Islet precursor cell (in vitro differentiated cells): ENCODE data around the gene IGF1R.

ENCODE experiments used
- DNase-seq: peaks from one replicate; pipeline ENCODE4 v3.0.0-alpha.2; 2018

Gene IGF1R

DNA sequence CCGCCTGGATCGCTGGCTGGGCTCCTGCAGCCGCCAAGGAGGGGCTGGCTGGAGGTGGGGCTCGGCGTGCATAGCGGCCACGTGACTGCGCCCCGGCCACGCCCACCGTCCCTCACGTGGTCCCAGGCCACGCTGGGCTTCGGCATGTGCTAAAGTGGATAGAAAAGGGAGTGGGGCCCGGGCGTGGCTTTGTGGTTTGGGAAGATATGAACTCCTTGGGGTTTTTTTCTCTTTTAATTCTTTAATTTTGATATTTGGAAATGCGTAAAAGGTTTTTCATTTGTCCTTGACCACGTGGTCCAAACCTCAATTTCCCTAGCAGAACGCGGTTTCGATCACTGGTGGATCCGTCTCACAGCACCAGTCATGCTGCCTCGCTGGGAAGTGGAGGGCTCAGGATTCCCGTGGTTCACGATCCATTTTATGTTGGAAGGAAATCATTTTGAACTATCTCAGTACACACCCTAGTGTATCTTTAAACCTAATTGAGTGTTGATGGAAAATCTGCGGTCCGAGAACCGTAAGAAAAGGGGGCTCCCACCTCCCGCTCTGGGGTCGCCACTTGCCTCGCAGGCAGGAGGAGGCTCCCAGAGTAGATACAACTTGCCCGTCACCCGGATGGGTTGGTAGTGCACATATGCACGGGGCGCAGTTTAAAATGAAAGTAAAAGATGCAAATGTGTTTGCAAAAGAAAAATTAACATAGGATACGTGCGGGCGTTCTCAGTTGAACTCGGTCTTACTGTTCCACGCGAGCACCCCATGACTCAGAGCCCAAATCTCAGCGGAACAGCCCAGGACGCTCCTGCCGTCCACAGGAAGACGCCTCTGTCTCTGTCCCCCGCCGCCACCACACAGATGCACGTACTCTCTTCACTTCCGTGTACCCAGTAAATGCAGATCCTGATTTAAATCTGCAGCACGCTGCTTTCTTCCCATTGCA, 217.3 kb downstream of the IGF1R start:
- no peak for DNase-seq

DNA sequence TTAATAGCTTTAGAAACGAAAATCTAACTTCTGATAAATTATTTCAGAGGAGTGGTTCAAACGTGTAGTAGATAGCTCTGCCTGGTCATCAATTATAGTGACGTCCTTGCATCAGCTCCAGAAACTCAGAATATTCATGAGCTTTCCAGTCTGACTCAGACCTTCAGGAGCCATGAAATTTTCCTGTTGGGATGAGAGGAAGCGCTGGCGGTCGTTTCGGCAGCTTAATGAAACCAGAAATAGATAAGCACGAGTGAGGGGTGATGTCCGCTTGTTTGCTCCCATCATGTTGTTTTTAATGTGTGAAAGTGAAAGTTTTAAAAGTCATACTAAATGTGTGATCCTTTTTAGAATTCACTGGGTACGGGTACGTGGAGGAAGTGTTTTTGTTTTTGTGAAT, 218.2 kb downstream of the IGF1R start:
- no peak for DNase-seq

DNA sequence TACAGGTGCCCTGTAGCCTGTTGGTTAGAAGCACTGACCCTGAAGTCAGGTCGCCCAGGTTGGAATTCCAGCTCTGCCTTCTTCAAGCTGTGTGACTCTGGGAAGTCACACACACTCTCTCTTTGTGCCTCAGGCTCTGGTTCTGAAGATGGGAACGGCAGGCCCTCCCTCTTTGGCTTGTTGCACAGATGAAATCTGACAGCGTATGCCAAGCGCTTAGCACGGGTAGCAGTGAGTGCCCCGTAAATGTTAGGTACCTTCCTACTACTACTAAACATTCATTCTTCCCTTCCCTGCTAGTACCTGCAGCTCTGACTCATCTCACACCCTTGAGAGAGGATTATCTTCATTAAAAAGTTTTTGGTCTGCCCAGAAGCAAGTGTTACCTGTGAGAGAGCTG, 220.2 kb downstream of the IGF1R start:
- peak; percentile 70 for DNase-seq

GRCh38 chr15:98870788-98871187, 222.4 kb downstream of the IGF1R start:
- DNase-seq: no peak

GRCh38 chr15:98872774-98873173, 224.4 kb downstream of the IGF1R start:
- DNase-seq: no peak

GRCh38 chr15:98873441-98874218, 225.3 kb downstream of the IGF1R start:
- peak; percentile 83 for DNase-seq

DNA sequence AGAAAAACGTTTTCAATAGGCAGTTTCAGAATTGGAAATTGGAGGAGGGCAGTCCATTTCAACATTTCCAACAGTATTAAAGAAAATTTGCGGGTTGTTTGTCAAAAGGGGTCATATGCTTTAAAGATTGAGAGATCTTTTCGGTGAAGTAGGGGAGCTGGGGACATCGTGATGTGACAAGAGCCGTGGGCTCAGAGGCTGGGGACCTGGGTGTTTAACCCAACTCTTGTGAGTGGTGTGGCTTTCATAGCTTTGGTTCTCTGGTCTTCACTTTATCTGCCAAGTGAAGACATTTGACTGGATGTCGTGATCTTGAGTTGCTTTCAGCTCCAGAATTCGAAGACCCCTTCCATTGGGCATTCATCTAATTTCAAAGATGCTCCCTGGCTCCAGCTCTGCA, 226.0 kb downstream of the IGF1R start:
- DNase-seq: no peak

DNA sequence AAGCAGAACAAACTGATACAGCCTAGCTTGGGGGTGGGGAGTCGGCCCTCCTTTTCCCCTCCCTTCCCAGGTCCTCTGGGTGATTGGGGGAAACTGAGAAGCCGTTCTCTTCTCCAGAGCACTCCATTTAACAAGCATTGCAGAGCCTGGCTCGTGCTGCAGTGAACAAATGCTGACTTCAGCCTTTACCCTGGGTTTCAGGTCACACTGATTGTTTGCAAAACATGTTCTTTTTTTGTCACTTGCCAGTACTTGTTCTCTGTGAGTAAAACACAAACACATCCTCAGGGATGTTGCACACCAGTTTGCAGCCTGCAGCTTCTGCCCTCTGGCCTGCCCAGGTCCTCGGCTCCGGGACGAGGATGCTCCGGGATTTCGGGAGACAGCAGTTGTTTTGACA, 226.4 kb downstream of the IGF1R start:
- no peak for DNase-seq

GRCh38 chr15:98875309-98875708, 227.0 kb downstream of the IGF1R start:
- DNase-seq: no peak

- no peak for DNase-seq
Measured at GRCh38 chr15:98876451-98877369, 228.4 kb downstream of the IGF1R start.

- DNase-seq: no peak
Measured at GRCh38 chr15:98878172-98878571, 229.8 kb downstream of the IGF1R start.

GRCh38 chr15:98878862-98879261, 230.5 kb downstream of the IGF1R start:
- no peak for DNase-seq

DNA sequence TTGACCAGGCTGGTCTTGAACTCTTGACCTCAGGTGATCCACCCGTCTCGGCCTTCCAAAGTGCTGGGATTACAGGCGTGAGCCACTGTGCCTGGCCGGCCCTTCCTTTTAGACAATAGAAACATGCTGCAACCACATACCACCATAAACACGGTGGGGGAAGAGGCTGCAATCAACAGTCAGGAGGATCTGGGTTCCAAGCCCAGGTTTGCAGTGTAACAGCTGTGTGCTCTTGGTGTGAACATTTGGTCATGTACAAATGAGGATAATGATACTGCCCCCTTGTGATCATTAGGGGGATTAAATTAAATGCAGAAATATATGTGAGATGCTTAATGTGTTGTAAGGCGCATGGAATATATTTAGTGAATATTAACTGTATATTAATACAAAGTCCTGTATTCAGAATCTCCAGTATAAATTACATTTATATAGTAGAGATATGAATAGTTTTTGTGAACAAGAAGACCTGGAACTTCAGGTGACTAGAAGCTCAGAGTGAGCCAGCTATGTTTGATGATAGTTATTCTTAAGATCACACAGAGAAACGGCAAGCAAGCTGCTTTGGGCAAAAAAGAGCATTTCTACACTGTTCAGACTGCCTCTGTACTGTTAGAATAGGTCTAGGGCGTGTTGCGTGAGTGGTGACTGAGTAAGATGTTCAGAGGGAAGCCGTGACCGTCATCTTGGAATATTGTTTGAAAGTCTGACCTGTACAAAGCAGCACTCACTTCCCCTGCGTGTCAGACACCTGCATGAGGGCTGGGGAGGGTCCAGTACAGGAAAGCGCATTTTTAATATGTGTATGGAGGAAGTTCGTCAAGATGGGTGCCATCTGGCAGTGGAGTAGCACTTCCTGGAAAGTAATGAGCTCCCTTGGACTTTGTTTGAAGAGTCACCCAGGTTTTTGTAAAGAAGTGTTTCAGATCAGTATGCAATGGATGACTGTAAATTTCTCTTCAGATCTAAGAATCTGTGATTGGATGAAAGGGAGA, 233.5 kb downstream of the IGF1R start:
- no peak for DNase-seq

GRCh38 chr15:98883478-98883877, 235.1 kb downstream of the IGF1R start:
- no peak for DNase-seq

DNA sequence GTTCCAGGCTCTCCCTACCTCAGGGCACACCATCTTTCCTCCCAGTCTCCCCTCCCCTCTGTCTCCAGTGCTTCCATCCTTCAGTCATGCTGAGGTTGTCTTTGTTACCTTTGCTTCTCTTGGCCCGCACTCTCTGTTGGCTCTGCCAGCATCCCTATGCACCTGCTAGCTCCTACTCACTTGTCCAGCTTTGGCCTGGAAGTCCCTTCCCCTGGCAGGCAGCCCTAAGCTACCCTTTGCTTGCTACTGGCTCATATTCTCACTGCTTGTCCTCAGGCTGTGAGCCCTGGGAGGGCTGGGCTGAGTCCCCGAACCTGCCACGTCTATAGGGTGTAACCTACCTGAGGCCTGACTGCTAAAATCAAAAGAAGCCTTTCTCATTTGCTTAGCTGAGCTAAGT, 236.6 kb downstream of the IGF1R start:
- DNase-seq: no peak

DNA sequence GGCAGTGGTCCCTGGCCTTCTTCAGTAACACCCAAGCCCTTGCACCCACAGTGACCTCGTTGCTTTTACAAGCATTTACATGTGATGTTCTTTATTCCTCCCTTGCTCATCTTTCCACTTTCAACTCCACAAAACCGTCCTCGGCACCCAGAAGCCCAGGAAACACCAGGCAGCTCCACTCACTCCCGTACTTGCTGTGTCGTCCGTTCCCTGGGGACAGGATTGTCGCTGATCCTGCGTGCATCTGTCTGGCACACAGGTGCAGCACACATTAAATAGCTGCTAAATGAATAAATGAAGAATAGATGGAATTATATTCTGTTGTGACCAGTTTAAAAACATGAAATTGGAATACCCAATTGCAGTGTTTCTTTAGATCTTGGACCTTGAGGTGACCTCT, 239.6 kb downstream of the IGF1R start:
- DNase-seq: no peak

DNA sequence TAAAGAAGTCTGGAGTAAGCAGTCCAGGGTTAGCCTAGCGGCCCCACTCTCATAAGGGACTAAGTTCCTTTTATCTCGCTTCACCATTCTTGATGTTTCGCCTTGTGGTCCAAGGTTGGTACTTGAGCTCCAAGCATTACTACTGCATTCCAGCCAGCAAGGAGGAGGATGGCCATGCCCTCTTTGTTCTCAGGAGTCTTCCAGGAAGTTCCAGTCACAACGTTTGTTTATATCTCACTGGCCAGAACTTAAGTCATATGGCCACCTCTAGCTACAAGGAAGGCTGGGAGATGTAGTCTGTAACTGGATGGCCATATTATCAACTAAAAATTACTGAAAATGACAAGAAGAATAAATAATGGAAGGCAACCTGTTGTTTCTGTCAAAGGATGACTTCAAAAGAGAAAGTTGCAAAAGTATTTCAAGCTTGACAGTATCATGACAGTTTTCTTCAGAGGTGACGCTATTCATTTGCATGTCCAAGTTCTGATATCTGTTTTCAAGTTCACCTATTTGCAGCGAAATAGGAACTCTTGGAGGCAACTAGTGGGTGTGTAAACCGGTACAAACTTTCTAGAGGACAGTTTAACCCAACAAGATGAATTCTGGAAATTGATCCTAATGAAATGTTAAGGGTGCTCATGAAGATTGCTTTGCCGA, 240.6 kb downstream of the IGF1R start:
- DNase-seq: no peak

- DNase-seq: peak; percentile 93
Measured at GRCh38 chr15:98889930-98890695, 241.8 kb downstream of the IGF1R start.

GRCh38 chr15:98891301-98891700, 243.0 kb downstream of the IGF1R start:
- no peak for DNase-seq

- DNase-seq: no peak
Measured at GRCh38 chr15:98893401-98893800, 245.1 kb downstream of the IGF1R start.
